Measurements from ENCODE around the gene APOM.

Gene APOM

DNA sequence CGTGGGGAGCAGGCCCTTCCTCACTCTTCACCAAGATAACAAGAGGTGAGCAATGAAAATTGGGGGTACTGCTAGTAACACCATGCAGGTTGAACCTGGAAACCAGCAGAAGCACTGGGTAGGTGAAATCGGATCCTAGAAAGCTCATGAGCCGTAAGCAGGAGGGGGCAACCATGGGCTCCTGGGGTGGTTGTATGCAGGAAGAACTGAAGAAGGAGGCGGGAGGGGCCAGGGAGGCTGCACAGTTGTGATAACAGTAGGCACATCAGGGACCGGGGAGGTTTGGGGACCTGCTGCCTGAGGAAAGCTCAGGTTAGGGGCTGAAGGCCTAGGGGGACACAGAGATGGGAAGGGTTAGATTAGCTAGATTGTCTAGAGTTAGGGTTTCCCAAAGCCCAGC is 30.8 kb downstream of the APOM start:
- no peak overlapping the region for H3K4me2 ChIP-seq (ENCODE audit: low read length)
- no peak overlapping the region for H3K4me3 ChIP-seq (ENCODE audit: low read depth, low read length, poor library complexity, severe bottlenecking)
- no peaks in the 10 kb centered on the region for H3F3A ChIP-seq (ENCODE audit: insufficient read depth, low read length)
- TF ChIP-seq EZH2 (IDR thresholded peaks at IDR 0.05; ENCODE audit: borderline replicate concordance, low read length) (no peak), CTCF (IDR thresholded peaks at IDR 0.05; ENCODE audit: low read length) (no peak)
- H3K4me1 ChIP-seq (ENCODE audit: insufficient read depth, low read length, severe bottlenecking) = peaks cover 9% of the 10 kb centered on the region
- H3K9ac ChIP-seq (ENCODE audit: low read length) = no peak overlapping the region
- H3K27me3 ChIP-seq (ENCODE audit: insufficient read depth, low read length) = no peaks in the 10 kb centered on the region
- no peaks in the 10 kb centered on the region for H3K9me3 ChIP-seq (ENCODE audit: low read length)
- H2AFZ ChIP-seq (ENCODE audit: low read length) = no peak overlapping the region
- H3K9me2 ChIP-seq (ENCODE audit: low read depth, low read length) = no peaks in the 10 kb centered on the region
- H3K36me3 ChIP-seq (ENCODE audit: insufficient read depth, low read length) = peaks cover 46% of the 10 kb centered on the region
- no peaks in the 10 kb centered on the region for H4K20me1 ChIP-seq (ENCODE audit: insufficient read depth, low read length)
- H3K27ac ChIP-seq (ENCODE audit: low read depth, low read length, poor library complexity, severe bottlenecking) = no peak overlapping the region
- H3K79me2 ChIP-seq (ENCODE audit: insufficient read depth, low read length) = no peaks in the 10 kb centered on the region

DNA sequence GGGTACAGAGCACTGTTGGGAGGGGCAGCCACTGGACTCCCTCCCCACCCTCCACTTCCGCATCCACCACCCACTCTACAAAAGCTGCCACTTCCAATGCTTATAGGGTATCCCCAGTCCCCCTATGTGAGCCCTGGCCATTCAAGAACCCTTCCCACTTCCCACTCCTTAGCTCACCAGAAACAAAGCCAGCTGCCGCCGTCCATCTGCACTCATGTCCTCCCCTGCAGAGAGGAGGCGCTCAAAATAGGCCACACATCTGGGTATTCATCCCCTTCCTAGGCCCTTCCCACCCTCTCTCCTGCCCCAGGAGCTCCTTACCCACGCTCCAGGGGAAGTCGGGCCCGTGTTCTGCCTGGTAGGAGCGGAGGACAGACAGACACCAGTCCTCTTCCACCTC is 31.6 kb downstream of the APOM start:
- H3K79me2 ChIP-seq (ENCODE audit: insufficient read depth, low read length) = no peaks in the 10 kb centered on the region
- no peak overlapping the region for H3K27ac ChIP-seq (ENCODE audit: low read depth, low read length, poor library complexity, severe bottlenecking)
- H3K9me3 ChIP-seq (ENCODE audit: low read length) = no peaks in the 10 kb centered on the region
- no peaks in the 10 kb centered on the region for H3K27me3 ChIP-seq (ENCODE audit: insufficient read depth, low read length)
- H3F3A ChIP-seq (ENCODE audit: insufficient read depth, low read length) = no peaks in the 10 kb centered on the region
- H3K4me3 ChIP-seq (ENCODE audit: low read depth, low read length, poor library complexity, severe bottlenecking) = no peak overlapping the region
- H3K4me2 ChIP-seq (ENCODE audit: low read length) = no peak overlapping the region
- no peaks in the 10 kb centered on the region for H4K20me1 ChIP-seq (ENCODE audit: insufficient read depth, low read length)
- no peak overlapping the region for H3K9ac ChIP-seq (ENCODE audit: low read length)
- H3K36me3 ChIP-seq (ENCODE audit: insufficient read depth, low read length) = peaks cover 49% of the 10 kb centered on the region
- no peak for TF ChIP-seq CTCF (IDR thresholded peaks at IDR 0.05; ENCODE audit: low read length)
- no peak for TF ChIP-seq EZH2 (IDR thresholded peaks at IDR 0.05; ENCODE audit: borderline replicate concordance, low read length)
- peaks cover 8% of the 10 kb centered on the region for H3K4me1 ChIP-seq (ENCODE audit: insufficient read depth, low read length, severe bottlenecking)
- H3K9me2 ChIP-seq (ENCODE audit: low read depth, low read length) = no peaks in the 10 kb centered on the region
- H2AFZ ChIP-seq (ENCODE audit: low read length) = no peak overlapping the region

GRCh38 chr6:31687860-31688693 is 32.4 kb downstream of the APOM start:
- Histone ChIP-seq H3K9me3 (ENCODE audit: low read length) (no peaks in the 10 kb centered on the region), H3K9me2 (ENCODE audit: low read depth, low read length) (no peaks in the 10 kb centered on the region), H4K20me1 (ENCODE audit: insufficient read depth, low read length) (no peaks in the 10 kb centered on the region), H3K4me2 (ENCODE audit: low read length) (no peak overlapping the region), H3F3A (ENCODE audit: insufficient read depth, low read length) (no peaks in the 10 kb centered on the region), H3K9ac (ENCODE audit: low read length) (no peak overlapping the region), H3K36me3 (ENCODE audit: insufficient read depth, low read length) (peaks cover 56% of the 10 kb centered on the region), H3K27ac (ENCODE audit: low read depth, low read length, poor library complexity, severe bottlenecking) (no peak overlapping the region), H3K4me1 (ENCODE audit: insufficient read depth, low read length, severe bottlenecking) (peaks cover 8% of the 10 kb centered on the region), H3K4me3 (ENCODE audit: low read depth, low read length, poor library complexity, severe bottlenecking) (no peak overlapping the region), H3K79me2 (ENCODE audit: insufficient read depth, low read length) (no peaks in the 10 kb centered on the region), H2AFZ (ENCODE audit: low read length) (no peak overlapping the region), H3K27me3 (ENCODE audit: insufficient read depth, low read length) (no peaks in the 10 kb centered on the region)
- TF ChIP-seq EZH2 (IDR thresholded peaks at IDR 0.05; ENCODE audit: borderline replicate concordance, low read length) (no peak), CTCF (IDR thresholded peaks at IDR 0.05; ENCODE audit: low read length) (no peak)
